HepG2 (cell line): Measurements from ENCODE around the gene DIABLO. TPM values are rescaled to one million over a fixed set of nuclear protein-coding genes. Genes with fewer than 3 reads are reported as not detected.

ENCODE experiments used
- FOXM1 ChIP-seq: sonication (generic); formaldehyde crosslinking; IDR thresholded peaks from 2 replicates; pipeline ENCODE4 v1.5.0; 2020; ENCODE audit warnings: missing genetic modification reagents
- HNF4A ChIP-seq: sonication (generic); formaldehyde crosslinking; IDR thresholded peaks from 2 replicates; pipeline ENCODE4 v1.4.0; 2020; ENCODE audit warnings: missing genetic modification reagents
- IRF2 ChIP-seq: IDR thresholded peaks from 2 replicates; pipeline ENCODE4 v1.6.1; 2018; ENCODE audit warnings: missing genetic modification reagents, missing compliant biosample characterization
- MTA1 ChIP-seq: sonication (generic); formaldehyde crosslinking; IDR thresholded peaks from 2 replicates; pipeline ENCODE4 v1.4.0; 2020; ENCODE audit warnings: missing genetic modification reagents, mild to moderate bottlenecking, borderline replicate concordance
- PAWR ChIP-seq: sonication (generic); formaldehyde crosslinking; IDR thresholded peaks from 2 replicates; pipeline ENCODE4 v1.4.0; 2020; ENCODE audit warnings: missing genetic modification reagents, mild to moderate bottlenecking, borderline replicate concordance
- TCF7L2 ChIP-seq: IDR thresholded peaks from 2 replicates; pipeline ENCODE4 v1.6.1; 2011; ENCODE audit warnings: mild to moderate bottlenecking, low read depth, low read length, moderate library complexity
- U2AF1 ChIP-seq: fragments of 200-400 bp; formaldehyde crosslinking; optimal IDR thresholded peaks from 2 replicates; pipeline ENCODE3; 2017; ENCODE audit warnings: mild to moderate bottlenecking, low read depth, low read length
- USF2 ChIP-seq, 2 experiments: sonication (generic) in 1 of 2; formaldehyde crosslinking in 1 of 2; IDR thresholded peaks; 2 replicates each; pipeline versions ENCODE4 v1.5.1 to v1.6.1; 2011 to 2020; ENCODE audit warnings: borderline replicate concordance in 1 of 2, low read depth in 1 of 2, low read length in 1 of 2, mild to moderate bottlenecking in 1 of 2, missing genetic modification reagents in 1 of 2, moderate library complexity in 1 of 2
- ZNF160 ChIP-seq: sonication (generic); formaldehyde crosslinking; IDR thresholded peaks from 2 replicates; pipeline ENCODE4 v1.8.0; 2022; ENCODE audit warnings: mild to moderate bottlenecking, inconsistent platforms, missing genetic modification reagents
- ZNF329 ChIP-seq: sonication (generic); formaldehyde crosslinking; IDR thresholded peaks from 2 replicates; pipeline ENCODE4 v1.9.0; 2021; ENCODE audit warnings: low read depth, mild to moderate bottlenecking, missing genetic modification reagents
- ZNF383 ChIP-seq: sonication (generic); formaldehyde crosslinking; IDR thresholded peaks from 2 replicates; pipeline ENCODE4 v1.4.0; 2020; ENCODE audit warnings: missing genetic modification reagents, mild to moderate bottlenecking, borderline replicate concordance
- ZNF512B ChIP-seq: sonication (generic); formaldehyde crosslinking; IDR thresholded peaks from 2 replicates; pipeline ENCODE4 v1.5.1; 2020; ENCODE audit warnings: missing genetic modification reagents, mild to moderate bottlenecking, borderline replicate concordance
- ZNF570 ChIP-seq: sonication (generic); formaldehyde crosslinking; IDR thresholded peaks from 2 replicates; pipeline ENCODE4 v1.4.0; 2020; ENCODE audit warnings: mild to moderate bottlenecking, missing genetic modification reagents, borderline replicate concordance
- ZNF773 ChIP-seq: sonication (generic); formaldehyde crosslinking; IDR thresholded peaks from 2 replicates; pipeline ENCODE4 v1.4.0; 2020; ENCODE audit warnings: missing genetic modification reagents, borderline replicate concordance
- polyA plus RNA-seq, 8 experiments: library from polyadenylated mRNA; depleted of rRNA in 3 of 8; stranded (reverse) in 7 of 8; unstranded in 1 of 8; fragments of >200 nt; fragmentation: Illumina TruSeq in 4 of 8; extraction: Trizol in 4 of 8; gene quantifications; 2 replicates each; pipeline versions ENCODE4 v1.2.1 to v1.2.3, GENCODE V29; 2011 to 2016; ENCODE audit warnings: low read depth in 4 of 8, missing spikeins in 1 of 8, mixed read lengths in 1 of 8; ENCODE audit not compliant: insufficient read depth in 1 of 8
- total RNA-seq, 5 experiments: library from RNA; depleted of rRNA; stranded (reverse); fragments of >200 nt; fragmentation: Illumina TruSeq; extraction: Trizol; gene quantifications; 2 replicates each; pipeline ENCODE4 v1.2.3, GENCODE V29; 2016; ENCODE audit warnings: low read depth in 1 of 5
- TF ChIP-seq, protein P1 (sequence below): IDR thresholded peaks from 2 replicates; pipeline ENCODE4 v1.6.1; 2016; ENCODE audit warnings: missing compliant biosample characterization, missing genetic modification reagents, borderline replicate concordance
- TF ChIP-seq, protein P2 (sequence below): fragments of 450-650 bp; IDR thresholded peaks from 2 replicates; pipeline ENCODE4 v1.6.1; 2017
- TF ChIP-seq, protein P3 (sequence below): sonication (generic); formaldehyde crosslinking; IDR thresholded peaks from 2 replicates; pipeline ENCODE4 v1.4.0; 2020; ENCODE audit warnings: missing genetic modification reagents

DIABLO gene
- total and polyA plus RNA-seq, 2 of the 13 experiments (the other 11 are each of a cell fraction or from before 2014, with no cell fraction given): 20.7 to 70.9 TPM

GRCh38 chr12:122225683-122226365 is at the start of gene DIABLO (continued):
- TF ChIP-seq USF2 (IDR thresholded peaks at IDR 0.05; ENCODE audit: low read depth, low read length) (no peak), USF2 (CRISPR knock-in tag; IDR thresholded peaks at IDR 0.05; ENCODE audit: borderline replicate concordance) (peak; percentile 55; the same call in 1 of the 2 replicates), FOXM1 (CRISPR knock-in tag) (no peak), ZNF512B (no peak), PAWR (no peak), TCF7L2 (no peak), U2AF1 (no peak), ZNF160 (CRISPR knock-in tag) (no peak; the same call in 1 of the 2 replicates), HNF4A (CRISPR knock-in tag) (no peak), ZNF329 (CRISPR knock-in tag) (no peak; the same call in 1 of the 2 replicates), MTA1 (CRISPR knock-in tag) (peak; percentile 46; the same call in 1 of the 2 replicates), ZNF383 (CRISPR knock-in tag) (no peak), ZNF773 (CRISPR knock-in tag) (no peak), IRF2 (CRISPR knock-in tag) (0 out of 2 replicates have a peak, but pooled peaks have one; percentile 72), ZNF570 (no peak)
- TF ChIP-seq, protein P1, sequence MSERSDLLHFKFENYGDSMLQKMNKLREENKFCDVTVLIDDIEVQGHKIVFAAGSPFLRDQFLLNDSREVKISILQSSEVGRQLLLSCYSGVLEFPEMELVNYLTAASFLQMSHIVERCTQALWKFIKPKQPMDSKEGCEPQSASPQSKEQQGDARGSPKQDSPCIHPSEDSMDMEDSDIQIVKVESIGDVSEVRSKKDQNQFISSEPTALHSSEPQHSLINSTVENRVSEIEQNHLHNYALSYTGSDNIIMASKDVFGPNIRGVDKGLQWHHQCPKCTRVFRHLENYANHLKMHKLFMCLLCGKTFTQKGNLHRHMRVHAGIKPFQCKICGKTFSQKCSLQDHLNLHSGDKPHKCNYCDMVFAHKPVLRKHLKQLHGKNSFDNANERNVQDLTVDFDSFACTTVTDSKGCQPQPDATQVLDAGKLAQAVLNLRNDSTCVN (CRISPR knock-in tag): peak; percentile 53; the same call in 1 of the 2 replicates
- TF ChIP-seq, protein P2, sequence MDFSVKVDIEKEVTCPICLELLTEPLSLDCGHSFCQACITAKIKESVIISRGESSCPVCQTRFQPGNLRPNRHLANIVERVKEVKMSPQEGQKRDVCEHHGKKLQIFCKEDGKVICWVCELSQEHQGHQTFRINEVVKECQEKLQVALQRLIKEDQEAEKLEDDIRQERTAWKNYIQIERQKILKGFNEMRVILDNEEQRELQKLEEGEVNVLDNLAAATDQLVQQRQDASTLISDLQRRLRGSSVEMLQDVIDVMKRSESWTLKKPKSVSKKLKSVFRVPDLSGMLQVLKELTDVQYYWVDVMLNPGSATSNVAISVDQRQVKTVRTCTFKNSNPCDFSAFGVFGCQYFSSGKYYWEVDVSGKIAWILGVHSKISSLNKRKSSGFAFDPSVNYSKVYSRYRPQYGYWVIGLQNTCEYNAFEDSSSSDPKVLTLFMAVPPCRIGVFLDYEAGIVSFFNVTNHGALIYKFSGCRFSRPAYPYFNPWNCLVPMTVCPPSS: no peak
- TF ChIP-seq, protein P3, sequence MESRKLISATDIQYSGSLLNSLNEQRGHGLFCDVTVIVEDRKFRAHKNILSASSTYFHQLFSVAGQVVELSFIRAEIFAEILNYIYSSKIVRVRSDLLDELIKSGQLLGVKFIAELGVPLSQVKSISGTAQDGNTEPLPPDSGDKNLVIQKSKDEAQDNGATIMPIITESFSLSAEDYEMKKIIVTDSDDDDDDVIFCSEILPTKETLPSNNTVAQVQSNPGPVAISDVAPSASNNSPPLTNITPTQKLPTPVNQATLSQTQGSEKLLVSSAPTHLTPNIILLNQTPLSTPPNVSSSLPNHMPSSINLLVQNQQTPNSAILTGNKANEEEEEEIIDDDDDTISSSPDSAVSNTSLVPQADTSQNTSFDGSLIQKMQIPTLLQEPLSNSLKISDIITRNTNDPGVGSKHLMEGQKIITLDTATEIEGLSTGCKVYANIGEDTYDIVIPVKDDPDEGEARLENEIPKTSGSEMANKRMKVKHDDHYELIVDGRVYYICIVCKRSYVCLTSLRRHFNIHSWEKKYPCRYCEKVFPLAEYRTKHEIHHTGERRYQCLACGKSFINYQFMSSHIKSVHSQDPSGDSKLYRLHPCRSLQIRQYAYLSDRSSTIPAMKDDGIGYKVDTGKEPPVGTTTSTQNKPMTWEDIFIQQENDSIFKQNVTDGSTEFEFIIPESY (CRISPR knock-in tag): 0 out of 2 replicates have a peak, but pooled peaks have one; percentile 21
